Measurements from ENCODE around the gene TBC1D22A.

Gene TBC1D22A

GRCh38 chr22:46845296-46846149, 83.1 kb downstream of the TBC1D22A start:
- no peak overlapping the region for H3K9ac ChIP-seq (ENCODE audit: low read depth in 1 of 2, low read length in 2 of 2)
- H3K27ac ChIP-seq (ENCODE audit: low read depth, low read length), result no peak overlapping the region
- H3K36me3 ChIP-seq (ENCODE audit: control insufficient read depth in 1 of 2, insufficient read depth in 2 of 2, low read length in 2 of 2), result peaks cover 0 to 6% of the 10 kb centered on the region in 2 donors
- H3K27me3 ChIP-seq (ENCODE audit: control insufficient read depth in 1 of 2, insufficient read depth in 2 of 2, low read length in 2 of 2), result no peaks in the 10 kb centered on the region
- H3K4me3 ChIP-seq (ENCODE audit: low read depth in 1 of 2, low read length in 2 of 2), result no peak overlapping the region
- H3K9me3 ChIP-seq (ENCODE audit: control insufficient read depth in 1 of 2, low read length in 2 of 2), result no peaks in the 10 kb centered on the region
- H3K4me1 ChIP-seq (ENCODE audit: control insufficient read depth in 1 of 2, insufficient read depth in 2 of 2, low read length in 2 of 2), result peaks cover 0 to 5% of the 10 kb centered on the region in 2 donors

- Histone ChIP-seq H3K27me3 (ENCODE audit: control insufficient read depth in 1 of 2, insufficient read depth in 2 of 2, low read length in 2 of 2) (no peaks in the 10 kb centered on the region), H3K9me3 (ENCODE audit: control insufficient read depth in 1 of 2, low read length in 2 of 2) (no peaks in the 10 kb centered on the region), H3K27ac (ENCODE audit: low read depth, low read length) (no peak overlapping the region), H3K9ac (ENCODE audit: low read depth in 1 of 2, low read length in 2 of 2) (no peak overlapping the region), H3K4me1 (ENCODE audit: control insufficient read depth in 1 of 2, insufficient read depth in 2 of 2, low read length in 2 of 2) (peaks cover 0 to 5% of the 10 kb centered on the region in 2 donors), H3K4me3 (ENCODE audit: low read depth in 1 of 2, low read length in 2 of 2) (no peak overlapping the region), H3K36me3 (ENCODE audit: control insufficient read depth in 1 of 2, insufficient read depth in 2 of 2, low read length in 2 of 2) (peaks cover 5 to 6% of the 10 kb centered on the region in 2 donors)
Measured at GRCh38 chr22:46846150-46846831, 83.8 kb downstream of the TBC1D22A start.

GRCh38 chr22:46846832-46847355, 84.4 kb downstream of the TBC1D22A start:
- Histone ChIP-seq H3K27ac (ENCODE audit: low read depth, low read length) (no peak overlapping the region), H3K27me3 (ENCODE audit: control insufficient read depth in 1 of 2, insufficient read depth in 2 of 2, low read length in 2 of 2) (no peaks in the 10 kb centered on the region), H3K4me3 (ENCODE audit: low read depth in 1 of 2, low read length in 2 of 2) (no peak overlapping the region), H3K9me3 (ENCODE audit: control insufficient read depth in 1 of 2, low read length in 2 of 2) (no peaks in the 10 kb centered on the region), H3K4me1 (ENCODE audit: control insufficient read depth in 1 of 2, insufficient read depth in 2 of 2, low read length in 2 of 2) (peaks cover 0 to 5% of the 10 kb centered on the region in 2 donors), H3K36me3 (ENCODE audit: control insufficient read depth in 1 of 2, insufficient read depth in 2 of 2, low read length in 2 of 2) (peaks cover 5 to 9% of the 10 kb centered on the region in 2 donors), H3K9ac (ENCODE audit: low read depth in 1 of 2, low read length in 2 of 2) (no peak overlapping the region)

GRCh38 chr22:46848197-46848596, 85.7 kb downstream of the TBC1D22A start:
- Histone ChIP-seq H3K9ac (ENCODE audit: low read depth in 1 of 2, low read length in 2 of 2) (no peak overlapping the region), H3K27me3 (ENCODE audit: control insufficient read depth in 1 of 2, insufficient read depth in 2 of 2, low read length in 2 of 2) (no peaks in the 10 kb centered on the region), H3K36me3 (ENCODE audit: control insufficient read depth in 1 of 2, insufficient read depth in 2 of 2, low read length in 2 of 2) (peaks cover 5 to 12% of the 10 kb centered on the region in 2 donors), H3K4me3 (ENCODE audit: low read depth in 1 of 2, low read length in 2 of 2) (no peak overlapping the region), H3K9me3 (ENCODE audit: control insufficient read depth in 1 of 2, low read length in 2 of 2) (no peaks in the 10 kb centered on the region), H3K27ac (ENCODE audit: low read depth, low read length) (no peak overlapping the region), H3K4me1 (ENCODE audit: control insufficient read depth in 1 of 2, insufficient read depth in 2 of 2, low read length in 2 of 2) (peaks cover 0 to 5% of the 10 kb centered on the region in 2 donors)

GRCh38 chr22:46849101-46849500, 86.7 kb downstream of the TBC1D22A start:
- peaks cover 5 to 12% of the 10 kb centered on the region in 2 donors for H3K36me3 ChIP-seq (ENCODE audit: control insufficient read depth in 1 of 2, insufficient read depth in 2 of 2, low read length in 2 of 2)
- no peaks in the 10 kb centered on the region for H3K9me3 ChIP-seq (ENCODE audit: control insufficient read depth in 1 of 2, low read length in 2 of 2)
- H3K4me3 ChIP-seq (ENCODE audit: low read depth in 1 of 2, low read length in 2 of 2), result no peak overlapping the region
- peaks cover 3 to 10% of the 10 kb centered on the region in 2 donors for H3K4me1 ChIP-seq (ENCODE audit: control insufficient read depth in 1 of 2, insufficient read depth in 2 of 2, low read length in 2 of 2)
- H3K9ac ChIP-seq (ENCODE audit: low read depth in 1 of 2, low read length in 2 of 2), result no peak overlapping the region
- H3K27me3 ChIP-seq (ENCODE audit: control insufficient read depth in 1 of 2, insufficient read depth in 2 of 2, low read length in 2 of 2), result no peaks in the 10 kb centered on the region
- H3K27ac ChIP-seq (ENCODE audit: low read depth, low read length), result no peak overlapping the region

GRCh38 chr22:46849951-46850350, 87.5 kb downstream of the TBC1D22A start:
- H3K9me3 ChIP-seq (ENCODE audit: control insufficient read depth in 1 of 2, low read length in 2 of 2), result no peaks in the 10 kb centered on the region
- H3K36me3 ChIP-seq (ENCODE audit: control insufficient read depth in 1 of 2, insufficient read depth in 2 of 2, low read length in 2 of 2), result peaks cover 5 to 12% of the 10 kb centered on the region in 2 donors
- H3K4me3 ChIP-seq (ENCODE audit: low read depth in 1 of 2, low read length in 2 of 2), result no peak overlapping the region
- H3K4me1 ChIP-seq (ENCODE audit: control insufficient read depth in 1 of 2, insufficient read depth in 2 of 2, low read length in 2 of 2), result peaks cover 8 to 15% of the 10 kb centered on the region in 2 donors
- no peak overlapping the region for H3K27ac ChIP-seq (ENCODE audit: low read depth, low read length)
- H3K9ac ChIP-seq (ENCODE audit: low read depth in 1 of 2, low read length in 2 of 2), result no peak overlapping the region
- no peaks in the 10 kb centered on the region for H3K27me3 ChIP-seq (ENCODE audit: control insufficient read depth in 1 of 2, insufficient read depth in 2 of 2, low read length in 2 of 2)

GRCh38 chr22:46851311-46851710, 88.9 kb downstream of the TBC1D22A start:
- H3K9me3 ChIP-seq (ENCODE audit: control insufficient read depth in 1 of 2, low read length in 2 of 2), result no peaks in the 10 kb centered on the region
- peaks cover 8 to 10% of the 10 kb centered on the region in 2 donors for H3K4me1 ChIP-seq (ENCODE audit: control insufficient read depth in 1 of 2, insufficient read depth in 2 of 2, low read length in 2 of 2)
- no peaks in the 10 kb centered on the region for H3K27me3 ChIP-seq (ENCODE audit: control insufficient read depth in 1 of 2, insufficient read depth in 2 of 2, low read length in 2 of 2)
- peaks cover 5 to 12% of the 10 kb centered on the region in 2 donors for H3K36me3 ChIP-seq (ENCODE audit: control insufficient read depth in 1 of 2, insufficient read depth in 2 of 2, low read length in 2 of 2)
- H3K4me3 ChIP-seq (ENCODE audit: low read depth in 1 of 2, low read length in 2 of 2), result no peak overlapping the region
- H3K9ac ChIP-seq (ENCODE audit: low read depth in 1 of 2, low read length in 2 of 2), result no peak overlapping the region
- H3K27ac ChIP-seq (ENCODE audit: low read depth, low read length), result no peak overlapping the region

GRCh38 chr22:46851941-46852340, 89.5 kb downstream of the TBC1D22A start:
- no peak overlapping the region for H3K27ac ChIP-seq (ENCODE audit: low read depth, low read length)
- H3K4me1 ChIP-seq (ENCODE audit: control insufficient read depth in 1 of 2, insufficient read depth in 2 of 2, low read length in 2 of 2), result peaks cover 8 to 9% of the 10 kb centered on the region in 2 donors
- H3K4me3 ChIP-seq (ENCODE audit: low read depth in 1 of 2, low read length in 2 of 2), result no peak overlapping the region
- no peak overlapping the region for H3K9ac ChIP-seq (ENCODE audit: low read depth in 1 of 2, low read length in 2 of 2)
- H3K9me3 ChIP-seq (ENCODE audit: control insufficient read depth in 1 of 2, low read length in 2 of 2), result no peaks in the 10 kb centered on the region
- H3K36me3 ChIP-seq (ENCODE audit: control insufficient read depth in 1 of 2, insufficient read depth in 2 of 2, low read length in 2 of 2), result peaks cover 5 to 10% of the 10 kb centered on the region in 2 donors
- H3K27me3 ChIP-seq (ENCODE audit: control insufficient read depth in 1 of 2, insufficient read depth in 2 of 2, low read length in 2 of 2), result no peaks in the 10 kb centered on the region

- H3K36me3 ChIP-seq (ENCODE audit: control insufficient read depth in 1 of 2, insufficient read depth in 2 of 2, low read length in 2 of 2), result peaks cover 5 to 6% of the 10 kb centered on the region in 2 donors
- no peaks in the 10 kb centered on the region for H3K9me3 ChIP-seq (ENCODE audit: control insufficient read depth in 1 of 2, low read length in 2 of 2)
- no peak overlapping the region for H3K27ac ChIP-seq (ENCODE audit: low read depth, low read length)
Measured at GRCh38 chr22:46852771-46853170, 90.3 kb downstream of the TBC1D22A start.

GRCh38 chr22:46853191-46853590, 90.7 kb downstream of the TBC1D22A start:
- no peak overlapping the region for H3K9ac ChIP-seq (ENCODE audit: low read depth in 1 of 2, low read length in 2 of 2)
- H3K27me3 ChIP-seq (ENCODE audit: control insufficient read depth in 1 of 2, insufficient read depth in 2 of 2, low read length in 2 of 2), result no peaks in the 10 kb centered on the region
- no peaks in the 10 kb centered on the region for H3K9me3 ChIP-seq (ENCODE audit: control insufficient read depth in 1 of 2, low read length in 2 of 2)
- H3K36me3 ChIP-seq (ENCODE audit: control insufficient read depth in 1 of 2, insufficient read depth in 2 of 2, low read length in 2 of 2), result peaks cover 5 to 6% of the 10 kb centered on the region in 2 donors
- H3K4me3 ChIP-seq (ENCODE audit: low read depth in 1 of 2, low read length in 2 of 2), result no peak overlapping the region
- peaks cover 8 to 9% of the 10 kb centered on the region in 2 donors for H3K4me1 ChIP-seq (ENCODE audit: control insufficient read depth in 1 of 2, insufficient read depth in 2 of 2, low read length in 2 of 2)
- no peak overlapping the region for H3K27ac ChIP-seq (ENCODE audit: low read depth, low read length)

More at GRCh38 chr22:46852771-46853170, 90.3 kb downstream of the TBC1D22A start:
- no peak overlapping the region for H3K9ac ChIP-seq (ENCODE audit: low read depth in 1 of 2, low read length in 2 of 2)
- no peak overlapping the region for H3K4me3 ChIP-seq (ENCODE audit: low read depth in 1 of 2, low read length in 2 of 2)
- H3K27me3 ChIP-seq (ENCODE audit: control insufficient read depth in 1 of 2, insufficient read depth in 2 of 2, low read length in 2 of 2), result no peaks in the 10 kb centered on the region
- H3K4me1 ChIP-seq (ENCODE audit: control insufficient read depth in 1 of 2, insufficient read depth in 2 of 2, low read length in 2 of 2), result peaks cover 8 to 9% of the 10 kb centered on the region in 2 donors

Data from duodenal mucosa (tissue), 2 donors.